HG03439 (cell line): ENCODE results near the gene PPIL1.

Experiments used
- ATAC-seq: cut with Tn5 transposase; IDR thresholded peaks from one replicate; pipeline ENCODE4 v1.9.1; 2021; ENCODE audit warnings: mild to moderate bottlenecking, moderate library complexity; ENCODE audit not compliant: unreplicated experiment

PPIL1 gene

DNA sequence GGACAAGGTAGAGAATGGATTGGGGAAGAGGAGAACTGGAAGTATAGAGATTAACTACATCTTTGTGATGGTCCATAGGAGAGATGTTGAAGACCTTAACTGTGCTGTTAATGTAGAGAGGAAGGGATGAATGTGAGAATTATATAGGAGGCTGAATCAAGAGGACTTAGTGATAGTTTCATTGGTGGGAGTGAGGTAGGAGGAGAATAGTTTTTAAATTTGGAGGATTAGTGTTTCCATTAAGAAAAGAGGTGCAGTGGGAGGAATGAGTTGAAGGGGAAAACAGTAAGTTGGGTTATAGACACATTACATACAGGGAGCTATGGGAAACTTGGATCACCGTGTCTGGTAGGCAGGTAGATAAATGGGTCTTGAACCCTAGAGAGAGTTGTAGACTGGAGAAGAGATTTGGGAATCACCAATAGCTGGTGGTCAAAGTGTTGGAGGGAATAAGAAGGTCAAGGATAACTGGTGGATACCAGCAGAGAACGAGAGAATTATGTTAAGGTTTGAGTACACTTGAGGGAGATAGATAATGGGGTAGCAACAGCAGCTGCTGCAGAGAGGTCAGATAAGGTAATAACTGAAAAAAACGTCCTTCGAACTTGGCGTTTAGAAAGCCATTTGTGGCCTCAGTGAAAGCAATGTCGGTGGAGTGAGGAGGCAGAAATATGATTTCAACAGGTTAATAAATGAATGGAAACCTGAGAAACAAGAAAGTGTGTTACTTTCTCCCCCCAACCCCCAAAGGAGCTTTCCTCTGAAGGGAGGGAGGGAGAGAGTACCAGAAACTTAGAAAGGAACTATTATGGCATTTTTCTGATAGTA lies 14.3 kb upstream of the PPIL1 start:
- no peak for ATAC-seq

DNA sequence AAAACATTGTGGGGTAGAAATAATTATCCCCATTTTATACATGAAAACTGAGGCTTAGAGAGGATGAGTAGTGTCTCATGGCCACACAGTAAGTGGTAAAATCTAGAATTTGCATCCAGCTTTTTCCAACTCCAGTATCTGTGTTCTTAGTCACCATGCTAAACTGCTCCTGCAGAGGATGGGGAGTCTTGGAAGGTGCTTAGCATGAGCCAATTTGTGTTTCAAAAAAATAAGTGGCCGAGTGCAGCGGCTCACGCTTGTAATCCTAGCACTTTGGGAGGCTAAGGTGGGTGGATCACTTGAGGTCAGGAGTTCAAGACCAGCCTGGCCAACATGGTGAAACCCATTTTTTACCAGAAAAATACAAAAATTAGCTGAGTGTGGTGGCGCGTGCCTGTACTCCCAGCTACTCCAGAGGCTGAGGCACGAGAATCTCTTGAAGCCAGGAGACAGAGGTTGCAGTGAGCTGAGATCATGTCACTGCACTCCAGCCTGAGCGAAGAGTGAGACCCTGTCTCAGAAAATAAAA lies 13.6 kb upstream of the PPIL1 start:
- ATAC-seq = no peak

DNA sequence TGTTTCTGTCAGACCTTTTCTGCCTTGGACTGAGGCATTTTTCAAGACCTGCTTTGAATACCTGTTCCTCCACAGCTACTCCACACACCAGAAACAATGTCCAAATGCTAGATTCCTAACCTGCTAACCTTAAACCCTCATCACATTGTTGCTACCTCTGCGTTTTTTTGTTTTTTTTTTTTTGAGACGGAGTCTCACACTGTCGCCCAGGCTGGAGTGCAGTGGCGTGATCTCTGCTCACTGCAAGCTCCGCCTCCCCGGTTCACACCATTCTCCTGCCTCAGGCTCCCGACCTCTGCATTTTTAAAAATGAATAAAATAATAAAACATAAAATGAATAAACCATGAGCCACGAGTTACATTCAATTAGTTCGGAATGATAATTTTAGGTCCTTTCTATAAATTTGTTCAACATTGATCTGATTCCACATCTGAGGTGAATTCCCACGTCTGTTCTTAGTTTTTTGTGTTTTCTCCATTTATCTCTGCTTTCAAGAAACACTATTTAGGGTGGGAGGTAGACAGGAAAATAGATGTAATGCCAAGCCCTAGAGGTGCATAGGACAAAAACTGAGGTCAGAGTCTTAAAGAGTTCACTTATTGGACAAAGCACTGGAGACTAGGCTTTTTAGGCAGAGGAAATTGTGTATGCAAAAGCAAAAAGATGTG lies 12.5 kb upstream of the PPIL1 start:
- ATAC-seq = no peak

DNA sequence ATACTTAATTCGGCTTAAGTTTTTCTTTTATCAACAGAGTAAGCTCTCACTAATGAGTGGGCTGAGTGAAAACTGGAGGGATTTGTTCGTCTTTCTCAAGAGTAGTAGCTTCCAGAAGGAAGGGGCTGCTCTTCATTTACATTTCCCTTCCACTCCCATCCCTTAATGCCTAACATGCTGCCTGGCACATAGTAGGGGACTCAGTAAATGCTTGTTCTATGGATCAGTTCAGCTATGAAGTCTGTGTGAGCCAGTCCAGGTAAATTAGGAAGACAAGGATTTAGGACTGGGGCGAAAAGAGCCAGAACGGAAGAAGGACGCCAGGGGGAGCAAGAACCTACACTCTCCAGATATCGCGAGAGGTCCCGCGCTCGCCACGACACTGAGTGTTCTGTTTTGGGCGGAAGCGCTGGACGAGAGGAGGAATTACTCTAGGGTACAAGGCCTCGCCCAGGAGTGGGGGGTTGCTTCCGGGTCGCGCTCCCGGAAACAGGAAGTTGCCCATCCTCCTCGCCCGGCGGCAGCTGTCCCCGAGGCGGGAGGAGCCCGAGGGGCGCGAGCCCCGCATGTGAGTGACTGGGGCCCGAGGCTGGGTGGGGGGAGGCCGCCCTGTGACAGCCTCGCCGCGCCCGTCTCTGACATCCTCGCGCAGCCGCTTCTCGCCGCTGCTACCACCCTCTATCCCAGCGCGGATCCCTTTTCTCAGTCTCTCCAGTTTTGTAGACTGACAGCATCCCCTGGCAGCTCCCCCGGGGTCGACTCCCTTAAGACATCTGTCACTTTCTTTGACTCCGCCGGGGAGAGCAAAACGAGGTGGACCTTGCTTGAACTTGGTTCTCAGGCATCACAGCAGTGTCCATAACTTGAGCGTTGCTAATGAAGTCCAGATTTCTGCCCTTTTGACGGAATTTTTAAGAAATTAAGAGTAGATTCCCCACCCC lies 11.1 kb upstream of the PPIL1 start, which contains the start of gene C6orf89:
Gene C6orf89 (plus strand): TSS at position 492 of the 941 bp plus-strand sequence. CDS start 13,493 bp downstream, outside the sequence.
- peak; percentile 95 for ATAC-seq

DNA sequence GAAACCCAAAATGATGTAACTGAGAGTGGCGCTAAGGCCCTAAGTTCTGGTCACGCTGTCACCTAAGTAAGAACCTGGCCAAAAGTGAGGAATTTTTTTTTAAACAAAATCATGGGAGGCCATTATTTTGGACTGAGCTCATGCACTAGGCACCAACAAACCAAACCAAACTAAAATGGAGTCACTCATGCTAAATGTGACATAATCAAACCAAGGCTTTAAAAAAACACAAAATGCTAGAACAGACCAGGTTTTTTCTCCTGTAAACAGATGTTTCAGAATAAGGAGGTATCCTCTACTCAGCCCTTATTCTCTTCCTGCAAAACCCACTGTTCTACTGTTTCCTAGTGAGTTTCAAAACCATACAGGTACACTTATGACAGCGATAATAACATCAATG lies 10.0 kb upstream of the PPIL1 start:
- ATAC-seq = no peak

DNA sequence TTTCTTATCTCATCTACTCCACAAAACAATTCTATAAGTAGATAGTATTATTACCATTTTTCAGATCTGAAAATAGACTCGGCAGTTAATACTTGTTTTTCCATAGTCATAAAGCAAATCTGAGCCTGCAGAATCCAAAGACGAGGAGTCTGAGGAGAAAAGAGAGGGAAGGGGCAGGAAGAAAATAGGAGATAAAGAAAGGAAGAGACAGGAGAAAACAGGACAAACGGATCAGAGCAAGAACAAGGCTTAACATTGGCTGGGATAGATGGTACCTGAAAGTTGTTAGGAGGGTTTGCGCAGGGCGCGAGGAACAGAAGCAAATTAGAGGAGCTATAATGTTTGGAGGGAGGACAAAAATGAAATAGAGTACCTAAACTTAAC lies 639 bp upstream of the PPIL1 start:
- ATAC-seq = no peak

DNA sequence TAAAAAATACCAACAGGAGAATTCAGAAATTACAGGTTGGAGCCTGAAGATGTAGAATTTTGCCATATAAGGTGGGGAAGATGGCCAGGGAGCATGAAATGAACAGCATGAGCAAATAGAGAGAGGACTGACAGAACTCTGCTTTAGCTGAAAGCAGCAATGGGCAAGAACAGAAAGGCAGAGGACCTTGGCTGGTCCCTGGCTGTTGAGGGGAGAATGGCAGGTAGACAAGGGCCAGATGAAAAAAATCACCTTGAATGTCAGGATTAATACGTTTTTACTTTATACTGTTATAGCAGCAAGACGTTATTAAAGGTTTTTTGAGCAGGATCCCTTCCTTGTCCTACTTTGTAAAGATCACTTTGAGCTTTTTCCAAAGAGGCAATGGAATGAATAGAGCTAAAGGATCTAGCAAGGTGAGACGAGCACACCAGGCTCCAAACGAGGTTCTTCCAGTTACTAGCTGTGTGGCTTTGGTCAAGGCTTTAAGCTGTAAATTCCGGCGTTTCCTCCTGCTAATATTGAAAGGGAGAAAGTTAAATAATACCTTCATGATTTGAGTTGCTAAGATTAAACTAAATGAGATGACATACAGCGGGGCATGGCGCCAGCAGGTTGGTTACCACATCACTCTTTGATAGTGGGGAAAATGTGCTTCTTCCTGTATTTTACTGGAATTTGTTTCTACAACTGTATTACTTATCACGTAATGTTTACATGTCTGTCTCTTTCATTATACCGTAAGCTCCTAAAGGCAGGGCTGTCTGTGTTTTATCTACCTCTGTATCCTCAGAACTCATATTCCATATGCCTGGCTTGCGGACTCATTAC lies 776 bp downstream of the PPIL1 start:
- no peak for ATAC-seq

DNA sequence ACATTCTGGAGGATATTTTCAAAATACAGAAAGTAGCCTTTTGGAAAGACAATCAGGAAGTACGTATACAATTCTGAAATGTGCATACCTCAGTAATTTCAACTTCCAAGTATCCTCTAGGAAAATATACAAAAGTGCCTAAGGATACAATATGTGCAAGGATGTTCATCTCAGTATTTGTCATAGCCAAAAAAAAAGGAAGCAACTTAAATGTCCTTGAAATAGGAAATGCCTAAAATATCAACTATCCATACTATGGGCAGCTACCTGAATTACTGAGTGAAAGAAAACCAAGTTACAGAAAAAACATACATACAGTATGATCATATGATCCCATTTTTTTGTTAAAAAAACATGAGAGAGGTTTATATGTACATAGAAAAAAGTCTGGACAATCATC lies 1.5 kb downstream of the PPIL1 start:
- ATAC-seq = no peak

DNA sequence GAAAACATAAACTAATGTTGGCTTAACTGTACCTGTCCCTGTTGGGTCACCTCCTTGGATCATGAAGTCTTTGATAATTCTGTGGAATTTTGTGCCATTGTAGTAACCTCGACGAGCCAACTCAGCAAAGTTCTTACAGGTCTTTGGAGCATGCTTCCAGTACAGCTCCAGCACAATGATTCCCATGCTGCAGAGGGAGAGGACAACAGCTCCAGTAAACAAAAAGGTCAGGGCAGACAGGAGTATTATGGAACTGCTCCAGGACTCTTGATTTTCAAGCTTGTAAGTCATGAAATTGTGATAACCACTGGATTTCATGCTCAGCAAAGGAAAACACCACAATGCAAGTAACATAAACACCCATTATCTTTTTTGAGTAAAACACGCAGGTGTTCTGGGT lies 2.9 kb downstream of the PPIL1 start:
- no peak for ATAC-seq

DNA sequence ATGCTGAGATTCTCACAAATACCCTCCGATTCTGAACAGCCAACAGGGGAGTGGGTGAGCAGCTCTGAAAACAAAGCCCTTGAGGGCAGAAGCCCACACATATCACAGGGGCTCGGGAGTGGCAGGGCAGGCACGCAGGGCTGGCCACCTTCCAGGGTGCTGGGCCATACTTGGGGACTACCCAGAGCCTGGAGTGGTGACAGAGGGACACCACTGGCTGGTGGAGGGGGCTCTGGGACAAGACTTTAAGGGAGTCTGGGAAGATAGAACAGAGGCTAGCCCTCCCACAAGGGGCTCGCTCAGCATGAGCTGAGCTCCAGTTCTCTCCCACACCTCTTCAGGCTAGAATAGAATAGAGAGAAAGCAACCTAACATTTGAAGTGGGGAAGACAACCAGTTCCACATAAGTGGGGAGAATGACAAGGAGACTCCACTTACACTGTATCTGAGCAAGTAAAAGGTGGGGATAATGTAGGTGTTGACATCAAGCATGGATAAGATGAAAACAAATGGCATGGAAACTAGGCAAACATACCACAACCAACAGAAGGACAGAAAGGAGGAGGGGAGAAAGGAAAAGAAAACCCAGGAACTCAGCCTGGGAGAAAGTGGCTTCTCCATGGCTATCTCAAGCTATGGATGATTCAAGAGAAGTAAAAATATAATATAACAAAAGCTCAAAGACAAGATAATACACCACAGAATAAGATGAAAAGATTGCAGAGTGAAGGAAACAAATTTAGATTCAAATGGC lies 7.0 kb downstream of the PPIL1 start:
- no peak for ATAC-seq

DNA sequence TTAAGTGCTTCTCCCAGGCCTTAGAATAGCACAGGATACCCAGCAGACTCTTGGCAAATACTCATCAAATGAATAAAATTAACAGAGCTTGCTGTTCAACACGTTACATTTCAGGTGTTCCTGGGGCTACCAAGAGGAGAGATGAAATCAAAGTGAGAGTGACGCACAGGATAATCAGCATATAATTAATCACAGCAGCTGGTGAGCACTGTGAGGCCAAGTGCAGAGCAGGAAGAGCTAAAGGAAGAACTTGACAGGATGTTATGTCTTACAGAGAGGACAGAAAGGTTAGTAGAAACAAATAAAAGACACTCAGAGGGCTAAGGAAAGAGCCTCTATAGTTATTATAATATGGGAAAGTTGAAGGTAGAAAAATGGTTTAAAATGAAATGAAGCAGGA lies 8.8 kb downstream of the PPIL1 start:
- ATAC-seq = no peak

DNA sequence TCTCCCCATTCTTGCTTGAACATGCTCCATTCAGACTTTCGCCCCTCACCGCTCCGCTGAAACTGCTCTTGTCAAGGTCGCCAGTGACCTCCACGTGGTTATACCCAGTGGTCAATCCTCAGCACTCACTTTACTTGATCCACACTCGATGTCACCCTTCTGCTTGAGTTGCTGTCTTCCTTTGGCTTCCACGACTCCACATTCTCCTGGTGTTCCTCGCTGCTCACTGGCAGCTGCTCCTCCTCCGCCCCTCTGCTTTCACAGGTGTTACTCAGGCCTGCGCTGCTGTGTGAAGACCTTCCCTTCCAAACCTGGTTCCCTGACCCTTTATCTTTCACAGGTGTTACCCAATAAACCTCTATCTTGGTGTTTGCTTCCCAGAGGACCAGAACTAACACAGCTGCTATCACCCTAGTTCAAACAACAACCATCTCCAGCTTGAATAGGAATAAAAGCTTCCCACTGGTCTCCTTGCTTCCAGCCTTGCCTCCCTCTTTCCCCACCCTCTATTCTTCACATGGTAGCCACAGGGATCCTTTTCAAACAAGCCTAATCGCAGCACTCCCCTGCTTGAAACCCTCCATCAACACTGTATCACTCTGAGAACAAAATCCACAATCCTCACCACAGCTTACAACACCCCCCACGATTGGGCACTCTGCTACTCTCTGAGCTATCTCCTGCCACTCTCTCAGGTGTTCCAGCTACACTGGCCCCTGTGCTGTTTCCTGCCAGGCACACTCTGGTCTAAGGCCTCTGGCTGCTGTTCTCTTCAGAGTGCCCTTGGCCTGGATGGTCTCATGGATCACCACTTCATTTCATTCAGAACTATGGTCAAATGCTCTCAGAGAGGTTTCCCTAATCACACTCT lies 10.7 kb downstream of the PPIL1 start:
- ATAC-seq = no peak

DNA sequence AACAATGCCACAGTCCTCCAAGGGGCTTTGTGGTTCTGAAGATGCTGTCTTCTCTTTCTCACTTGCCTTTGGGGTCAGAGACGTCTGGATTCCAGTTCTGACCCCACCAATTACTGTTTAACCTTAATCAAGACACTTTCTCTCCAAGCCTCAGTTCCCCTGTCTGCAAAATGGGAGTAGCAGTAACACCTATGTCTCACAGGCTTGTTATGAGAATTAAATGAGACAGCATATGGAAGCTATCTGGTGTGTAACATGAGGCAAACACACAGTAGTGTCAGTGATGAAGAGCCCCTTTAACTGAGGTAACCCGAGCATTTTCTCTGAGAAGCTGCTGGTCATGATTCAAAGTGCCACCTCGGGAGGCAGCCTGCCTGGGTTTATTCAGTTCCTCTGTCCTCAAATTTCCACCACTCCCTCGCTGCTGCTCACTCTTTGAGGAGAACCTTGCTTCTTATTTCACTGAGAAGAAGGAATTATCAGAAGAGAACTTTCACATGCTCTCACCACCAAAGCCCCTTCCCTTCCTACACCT lies 11.7 kb downstream of the PPIL1 start:
- ATAC-seq = no peak

DNA sequence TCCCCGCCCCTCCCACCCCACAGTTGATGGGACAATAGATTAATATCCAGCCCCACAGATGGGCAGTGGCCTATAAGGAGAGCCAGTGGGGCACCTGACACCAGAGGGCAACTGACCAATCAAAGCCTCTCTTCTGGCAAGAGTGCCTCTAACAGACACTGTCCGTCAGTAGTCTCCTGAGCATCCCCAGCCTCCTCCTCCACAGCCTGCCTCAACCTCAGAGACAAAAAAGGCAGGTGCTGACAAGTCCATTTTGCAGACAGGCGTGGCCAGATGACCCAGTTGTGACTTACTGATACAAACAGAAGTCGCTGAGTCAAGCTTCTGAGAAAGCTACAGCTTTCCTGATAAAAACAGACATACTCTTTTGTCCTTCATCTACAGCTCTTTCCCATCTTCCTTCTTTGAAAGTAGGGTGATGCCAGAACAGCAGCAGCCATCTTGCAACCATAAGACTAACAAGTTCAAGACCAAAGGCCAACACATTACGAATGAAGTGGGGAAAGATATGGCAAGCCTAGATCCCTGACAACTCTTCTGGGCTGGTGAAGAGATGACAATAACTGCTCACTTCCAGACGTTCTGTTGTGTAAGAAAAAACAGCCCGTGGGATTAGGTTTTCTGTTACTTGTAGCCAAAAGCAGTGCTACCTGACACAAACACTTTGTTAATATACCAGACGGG lies 12.3 kb downstream of the PPIL1 start:
- ATAC-seq = no peak

DNA sequence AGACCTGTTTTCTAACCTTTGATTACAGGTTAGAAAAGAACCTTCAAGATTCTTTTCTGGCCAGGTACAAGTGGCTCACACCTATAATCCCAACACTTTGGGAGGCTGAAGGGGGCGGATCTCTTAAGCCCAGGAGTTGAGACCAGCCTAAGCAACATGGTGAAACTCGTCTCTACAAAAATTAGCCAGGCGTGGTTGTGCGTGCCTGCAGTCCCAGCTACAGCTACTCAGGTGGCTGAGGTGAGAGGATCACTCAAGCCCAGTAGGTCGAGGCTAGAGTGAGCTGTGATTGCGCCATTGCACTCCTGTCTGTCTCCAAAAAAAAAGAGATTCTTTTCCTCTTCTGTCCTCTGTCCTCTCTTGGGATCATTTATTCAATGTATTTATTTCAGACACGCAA lies 14.5 kb downstream of the PPIL1 start:
- no peak for ATAC-seq

DNA sequence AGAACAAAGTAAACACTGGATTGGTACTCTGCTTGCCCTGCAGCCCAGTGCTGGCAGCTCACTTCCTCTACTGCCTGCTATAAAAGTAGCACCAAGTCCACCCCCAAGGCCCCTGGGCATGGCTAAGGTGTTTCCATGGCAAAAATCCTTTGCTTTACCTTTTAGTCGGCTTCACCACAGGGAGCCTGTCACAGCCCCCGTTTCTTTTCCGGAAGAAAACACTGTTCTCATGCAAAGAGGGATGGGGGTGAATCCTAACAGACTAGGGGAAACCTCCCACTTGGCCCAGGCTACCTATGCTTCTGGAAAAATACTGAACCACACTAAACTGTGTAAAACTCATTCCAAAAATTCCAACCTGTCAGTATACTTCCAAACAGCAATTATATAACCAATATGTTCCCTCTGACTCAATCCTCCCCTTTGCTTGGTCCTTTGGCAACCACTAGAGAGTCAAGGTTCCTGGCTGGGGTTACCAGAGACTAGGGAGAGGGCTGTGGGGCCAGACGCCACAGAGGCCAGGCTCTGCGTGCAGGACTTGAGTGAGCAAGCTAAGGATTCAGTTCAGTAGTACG lies 16.1 kb downstream of the PPIL1 start:
- ATAC-seq = no peak

DNA sequence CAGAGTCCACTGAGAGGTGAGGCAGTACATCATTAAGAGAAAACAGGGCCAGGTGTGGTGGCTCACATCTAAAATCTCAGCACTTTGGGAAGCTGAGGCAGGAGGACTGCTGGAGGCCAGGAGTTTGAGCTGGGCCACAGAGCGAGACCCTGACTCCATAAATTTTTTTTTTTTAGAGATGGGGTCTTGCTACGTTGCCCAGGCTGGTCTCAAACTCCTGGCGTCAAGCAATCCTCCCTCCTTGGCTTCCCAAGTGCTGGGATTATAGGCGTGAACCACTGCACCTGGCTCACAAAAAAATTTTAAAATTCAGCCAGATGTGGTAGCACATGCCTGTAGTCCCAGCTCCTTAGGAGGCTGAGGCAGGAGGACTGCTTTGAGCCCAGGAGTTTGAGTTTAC lies 17.3 kb downstream of the PPIL1 start:
- no peak for ATAC-seq
